Measurements from ENCODE around the gene FGL2.
"Not testable (repeated sequence)": the region's sequence is repeated elsewhere in the genome, so short reads cannot be mapped to it uniquely, and the experiment has no call there.

The FGL2 gene

DNA sequence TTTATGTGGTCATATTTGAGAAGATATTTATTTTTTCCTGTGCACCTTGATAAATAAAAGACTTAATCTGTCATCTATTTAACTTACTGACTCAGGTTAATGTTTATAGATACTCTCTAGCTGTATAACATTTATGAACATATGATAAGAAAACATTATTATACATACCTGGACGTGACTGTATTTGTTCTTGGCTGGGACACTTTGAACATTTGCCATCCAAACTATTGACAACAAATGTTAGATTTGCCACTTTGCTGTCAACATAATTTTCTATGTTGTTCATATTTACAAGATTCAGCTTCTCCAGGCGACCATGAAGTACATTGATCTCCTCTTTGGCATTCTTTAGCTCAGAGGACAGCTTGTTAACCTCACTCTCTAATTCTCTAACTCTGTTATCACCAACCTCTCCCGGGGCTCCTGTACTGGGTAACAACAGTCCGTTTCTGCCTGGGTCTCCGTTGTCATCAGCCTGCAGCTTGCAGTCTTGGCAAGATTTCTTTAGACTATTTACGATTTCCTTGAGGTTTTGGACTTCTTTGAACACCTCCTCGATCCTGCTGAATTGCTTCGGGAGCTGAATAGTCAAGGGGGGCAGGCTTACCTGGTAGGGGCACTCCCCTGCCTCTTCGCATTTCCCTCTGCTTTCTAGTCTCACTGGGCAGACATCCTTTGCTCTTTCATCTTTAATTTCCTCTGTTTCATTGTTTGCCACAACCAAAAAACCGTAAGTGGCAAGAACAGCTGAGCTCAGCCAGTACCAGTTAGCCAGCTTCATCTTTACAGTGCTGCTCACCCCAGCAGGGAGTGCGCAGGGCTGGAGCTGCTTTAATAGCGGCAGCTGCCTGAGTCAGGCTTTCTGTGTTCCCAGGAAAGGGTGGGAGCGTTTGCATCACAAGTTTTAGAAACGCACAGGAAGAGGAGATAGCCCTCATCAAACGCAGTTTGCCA is at the start of gene FGL2:
Gene FGL2 (minus strand): TSS at position 807 of the 954 bp plus-strand sequence. CDS start 26 bp downstream, at position 781.
- peak; percentile 31 for DNase-seq

GRCh38 chr7:77248154-77248553 is 48.5 kb upstream of the FGL2 start:
- no peak for DNase-seq

- peak; percentile 74 for DNase-seq
These were observed 47.7 kb upstream of the FGL2 start for GRCh38 chr7:77247206-77247850.

GRCh38 chr7:77246026-77246640 is 46.5 kb upstream of the FGL2 start:
- no peak for DNase-seq

GRCh38 chr7:77245015-77245755 is 45.6 kb upstream of the FGL2 start:
- DNase-seq: no peak

DNA sequence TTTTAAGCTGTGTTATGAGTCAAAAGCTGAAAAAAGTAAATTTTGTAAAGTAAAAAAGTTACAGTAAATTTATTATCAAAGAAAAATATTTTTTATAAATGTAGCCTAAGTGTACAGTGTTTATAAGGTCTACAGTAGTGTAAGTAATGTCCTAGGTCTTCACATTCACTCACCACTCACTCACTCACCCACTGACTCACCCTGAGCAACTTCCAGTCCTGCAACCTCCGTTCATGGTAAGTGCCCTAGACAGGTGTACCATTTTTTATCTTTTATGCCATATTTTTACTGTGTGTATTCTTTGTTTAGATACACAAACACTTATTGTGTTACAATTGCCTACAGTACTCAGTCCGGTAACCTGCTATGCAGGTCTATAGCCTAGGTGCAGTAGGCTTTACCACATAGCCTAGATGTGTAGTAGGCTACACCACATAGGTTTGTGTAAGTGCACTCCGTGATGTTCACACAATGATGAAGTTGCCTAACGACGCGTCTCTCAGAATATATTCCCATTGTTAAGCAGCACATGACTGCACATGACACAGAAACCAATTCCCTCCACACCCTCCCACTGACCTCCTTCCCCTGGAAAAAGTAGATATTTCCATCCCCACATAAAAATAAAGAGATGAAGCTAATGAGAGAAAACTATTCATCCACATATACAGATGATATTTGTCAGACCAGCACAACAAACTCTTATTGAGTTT is 44.8 kb upstream of the FGL2 start:
- no peak for DNase-seq

DNA sequence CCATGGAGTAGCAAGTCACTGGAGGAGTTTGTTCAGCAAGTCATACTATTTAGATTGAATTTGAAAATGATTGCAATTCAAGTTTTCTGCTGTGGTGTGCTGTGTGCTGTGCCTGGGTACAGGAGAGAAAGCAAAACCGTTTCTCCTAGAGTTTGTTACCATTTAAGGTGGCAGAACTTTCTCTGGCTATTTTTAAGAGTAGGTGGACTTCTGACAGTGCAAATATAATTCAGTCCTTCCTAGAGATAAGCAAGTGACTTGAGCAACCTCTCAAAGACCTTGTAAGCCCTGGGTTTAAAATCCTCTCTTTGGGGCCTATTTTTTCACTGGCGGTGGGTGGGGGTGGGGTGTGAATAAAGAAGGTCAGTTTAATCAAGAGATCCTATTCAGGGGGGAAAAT is 42.9 kb upstream of the FGL2 start:
- DNase-seq: no peak

DNA sequence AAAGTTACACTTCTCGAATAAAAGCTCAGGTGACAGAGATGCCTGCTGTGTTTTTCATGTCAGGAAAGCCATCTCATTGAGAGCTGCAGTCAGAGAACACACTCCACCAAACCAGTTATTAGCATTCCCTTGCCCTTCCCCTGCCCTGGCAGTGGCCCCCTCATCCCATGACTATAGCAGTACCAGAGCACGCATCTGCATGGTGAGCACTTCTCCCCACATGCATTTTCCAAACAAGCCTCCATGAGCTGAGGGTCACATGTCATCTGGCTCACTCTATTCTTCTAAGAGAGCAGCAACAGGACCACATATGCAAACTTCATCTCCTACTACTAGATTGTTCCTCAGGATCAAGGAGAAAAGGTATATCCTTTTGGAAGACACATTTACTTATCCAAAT is 42.4 kb upstream of the FGL2 start:
- no peak for DNase-seq

GRCh38 chr7:77239471-77239870 is 39.9 kb upstream of the FGL2 start:
- no peak for DNase-seq

DNA sequence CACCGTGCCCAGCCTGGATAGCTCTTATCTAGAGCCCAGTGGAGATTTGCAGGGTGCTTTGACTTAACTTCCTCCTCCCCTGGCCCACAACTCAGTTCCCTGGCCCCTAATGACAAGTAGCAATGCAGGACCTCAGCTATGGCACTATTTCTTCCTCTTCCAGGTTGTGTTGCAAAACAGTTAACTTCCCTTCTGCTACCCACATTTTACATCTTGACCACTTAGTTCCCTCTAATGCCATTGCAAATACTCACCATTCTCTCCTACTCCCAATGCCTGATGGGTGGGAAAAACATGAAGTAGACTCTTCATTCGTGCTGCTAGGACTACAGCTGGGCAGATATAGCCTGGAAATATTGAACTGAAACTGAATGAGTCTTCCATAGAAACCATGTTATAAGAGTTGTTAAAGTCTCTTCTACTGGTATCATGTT is 39.1 kb upstream of the FGL2 start:
- DNase-seq: peak; percentile 65

DNA sequence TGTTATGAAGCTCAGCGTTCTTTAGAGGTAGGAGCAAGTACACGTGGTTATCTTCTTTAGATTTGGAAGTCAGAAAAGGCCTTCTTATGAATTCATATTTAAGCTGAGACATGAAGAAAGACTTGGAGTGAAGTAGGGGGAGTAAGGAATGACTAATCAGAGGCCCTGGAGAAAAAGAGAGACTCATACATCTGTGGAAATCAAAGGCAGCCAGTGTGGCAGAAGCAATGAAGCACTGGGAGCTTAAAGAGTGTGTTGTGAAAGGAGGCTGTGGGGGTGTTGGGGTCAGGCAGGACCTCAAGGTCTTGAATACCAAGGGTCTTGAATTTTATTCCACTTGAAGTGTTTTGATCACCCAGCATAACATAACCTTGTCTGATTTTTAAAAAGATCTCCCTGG is 35.7 kb upstream of the FGL2 start:
- no peak for DNase-seq

GRCh38 chr7:77232467-77232866 is 32.8 kb upstream of the FGL2 start:
- no peak for DNase-seq

GRCh38 chr7:77228795-77229194 is 29.2 kb upstream of the FGL2 start:
- DNase-seq: not testable (repeated sequence)

GRCh38 chr7:77226357-77226839 is 26.8 kb upstream of the FGL2 start:
- DNase-seq: no peak

DNA sequence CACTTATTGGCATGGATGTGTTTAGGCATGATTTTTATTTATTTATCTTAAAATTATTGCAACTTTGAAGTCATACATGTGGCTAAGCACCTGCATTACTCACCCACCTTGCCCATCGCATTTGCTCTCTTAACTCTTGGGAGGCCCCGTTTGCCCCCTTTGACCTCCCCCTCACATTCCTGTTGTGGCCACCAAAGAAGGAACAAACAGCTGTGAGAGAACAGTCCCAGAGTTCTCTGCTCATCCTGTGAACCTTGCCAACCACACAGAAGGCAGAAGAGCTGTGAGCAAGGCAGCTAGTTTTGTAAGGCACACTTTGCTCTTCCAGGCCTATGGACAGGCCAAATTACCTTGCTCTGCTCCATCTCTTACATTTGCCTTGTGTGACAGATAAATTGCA is 23.6 kb upstream of the FGL2 start:
- DNase-seq: no peak

- DNase-seq: no peak
These were observed 23.2 kb upstream of the FGL2 start for GRCh38 chr7:77222819-77223218.

DNA sequence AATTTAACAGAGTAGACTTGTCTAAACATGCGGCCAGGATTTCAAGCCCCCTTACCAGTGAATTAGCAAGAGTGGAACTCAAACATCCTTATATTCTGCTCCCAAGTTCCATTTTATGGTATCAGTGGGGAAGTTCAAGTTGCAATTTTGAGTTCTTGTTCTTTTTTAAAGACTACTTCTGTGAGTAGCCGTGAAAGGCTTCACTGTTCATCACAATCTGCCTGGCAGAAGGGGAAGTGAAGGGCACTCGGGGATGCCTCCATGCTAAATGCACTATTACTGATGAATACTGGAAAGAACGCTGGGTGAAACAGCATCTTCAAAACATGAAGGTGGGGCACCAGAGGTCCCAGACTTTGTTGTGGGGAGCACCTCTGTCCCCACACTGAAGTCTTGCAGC is 22.4 kb upstream of the FGL2 start:
- DNase-seq: peak; percentile 29

GRCh38 chr7:77219701-77220331 is 20.2 kb upstream of the FGL2 start:
- DNase-seq: not testable (repeated sequence)

GRCh38 chr7:77217474-77218185 is 18.0 kb upstream of the FGL2 start:
- DNase-seq: no peak

DNA sequence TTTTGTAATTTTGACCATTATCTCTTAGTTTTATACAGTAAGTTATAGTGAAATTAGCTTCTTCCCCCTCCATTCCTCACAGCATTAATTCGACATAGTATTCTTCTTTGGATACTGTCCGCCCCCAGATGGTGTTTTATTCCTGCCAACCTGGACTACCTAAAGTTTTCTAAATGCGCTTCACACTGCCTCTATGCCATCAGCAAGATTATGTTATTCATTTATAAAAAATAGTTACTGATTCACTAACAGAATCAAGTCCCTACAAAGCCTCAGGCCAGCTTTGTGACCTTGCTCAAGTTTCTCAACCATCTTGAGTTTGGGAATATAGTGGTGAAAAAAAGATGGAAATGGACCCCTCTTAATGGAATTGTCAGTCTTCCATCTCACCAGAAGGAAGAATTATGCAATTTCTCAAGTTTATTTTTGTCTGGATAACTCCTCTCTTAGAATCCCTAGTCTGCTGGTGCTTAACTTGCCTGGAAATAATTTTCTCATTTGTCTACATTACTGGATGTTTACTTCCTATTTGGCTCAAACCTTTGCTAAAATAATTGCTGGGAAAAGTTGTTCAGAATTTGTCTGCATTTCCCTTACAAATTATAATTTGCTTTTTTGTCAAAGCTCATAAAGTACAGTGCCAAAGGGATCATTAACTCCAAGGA is 16.7 kb upstream of the FGL2 start:
- DNase-seq: no peak
